Suprapubic skin (tissue), 4 donors: Measurements from ENCODE around the gene FAM236D.
"Not testable (repeated sequence)": the region's sequence is repeated elsewhere in the genome, so short reads cannot be mapped to it uniquely, and the experiment has no call there.

Experiments used
- CTCF ChIP-seq, 2 donors: fragments of 200-600 bp in 1 of 2; fragments of 450-650 bp in 1 of 2; sonication (generic) in 1 of 2; IDR thresholded peaks; one replicate each; pipeline ENCODE4 v1.5.1; 2016 to 2019; ENCODE audit warnings: antibody characterized with exemption in 2 of 2, mild to moderate bottlenecking in 1 of 2, moderate library complexity in 1 of 2
- POLR2A ChIP-seq, 2 donors: fragments of 450-650 bp; IDR thresholded peaks; one replicate each; pipeline ENCODE4 v1.6.1; 2017; ENCODE audit warnings: antibody characterized with exemption in 2 of 2, mild to moderate bottlenecking in 2 of 2, moderate library complexity in 2 of 2
- POLR2AphosphoS5 ChIP-seq, 3 donors: sonication (generic); formaldehyde crosslinking; IDR thresholded peaks; one replicate each; pipeline ENCODE4 v1.6.1; 2017; ENCODE audit warnings: antibody characterized with exemption in 3 of 3

GRCh38 chrX:72830701-72831100 is 22.7 kb upstream of the FAM236D start:
- not testable (repeated sequence) for TF ChIP-seq CTCF, POLR2A, POLR2AphosphoS5 (IDR thresholded peaks at IDR 0.05)
